GM13976 (cell line): ENCODE measurements around the gene ZBTB43.

ENCODE experiments used
- DNase-seq: peaks from one replicate; pipeline ENCODE4 v3.0.0; 2012; ENCODE audit warnings: low spot score
- in situ Hi-C: fragments of 300-500 bp; cut with MboI; formaldehyde crosslinking; loops from one replicate; pipeline ENCODE4 v1.12.0; 2022; ENCODE audit warnings: low sequenced_read_pairs, mixed read lengths, inconsistent platforms; ENCODE audit not compliant: unreplicated experiment
- TF ChIP-seq, protein P1 (sequence below): IDR thresholded peaks from 2 replicates; pipeline ENCODE4 v1.5.1; 2012; ENCODE audit warnings: borderline replicate concordance, mild to moderate bottlenecking; ENCODE audit not compliant: insufficient read depth; ENCODE audit errors: extremely low read depth, missing control alignments, control extremely low read depth

The ZBTB43 gene

DNA sequence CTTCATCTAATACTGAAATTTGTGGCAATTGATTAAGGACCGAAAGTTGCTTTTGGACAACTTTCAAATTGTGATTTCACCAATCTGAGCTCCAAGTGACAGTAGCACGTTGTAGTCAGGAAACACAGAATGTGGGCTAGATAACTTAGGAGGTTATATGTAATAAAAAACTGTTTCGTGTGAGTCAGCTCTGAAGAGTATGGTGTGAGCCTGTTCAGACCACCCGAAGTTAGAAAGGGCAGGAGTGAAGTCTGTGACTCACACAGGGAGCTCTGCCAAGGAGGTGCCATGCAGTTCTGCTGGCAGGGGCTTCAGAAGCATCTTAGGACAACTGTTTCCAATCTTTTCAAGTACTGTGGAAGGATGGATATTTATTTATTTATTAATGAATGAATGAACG is 39.2 kb downstream of the ZBTB43 start:
- TF ChIP-seq, protein P1, sequence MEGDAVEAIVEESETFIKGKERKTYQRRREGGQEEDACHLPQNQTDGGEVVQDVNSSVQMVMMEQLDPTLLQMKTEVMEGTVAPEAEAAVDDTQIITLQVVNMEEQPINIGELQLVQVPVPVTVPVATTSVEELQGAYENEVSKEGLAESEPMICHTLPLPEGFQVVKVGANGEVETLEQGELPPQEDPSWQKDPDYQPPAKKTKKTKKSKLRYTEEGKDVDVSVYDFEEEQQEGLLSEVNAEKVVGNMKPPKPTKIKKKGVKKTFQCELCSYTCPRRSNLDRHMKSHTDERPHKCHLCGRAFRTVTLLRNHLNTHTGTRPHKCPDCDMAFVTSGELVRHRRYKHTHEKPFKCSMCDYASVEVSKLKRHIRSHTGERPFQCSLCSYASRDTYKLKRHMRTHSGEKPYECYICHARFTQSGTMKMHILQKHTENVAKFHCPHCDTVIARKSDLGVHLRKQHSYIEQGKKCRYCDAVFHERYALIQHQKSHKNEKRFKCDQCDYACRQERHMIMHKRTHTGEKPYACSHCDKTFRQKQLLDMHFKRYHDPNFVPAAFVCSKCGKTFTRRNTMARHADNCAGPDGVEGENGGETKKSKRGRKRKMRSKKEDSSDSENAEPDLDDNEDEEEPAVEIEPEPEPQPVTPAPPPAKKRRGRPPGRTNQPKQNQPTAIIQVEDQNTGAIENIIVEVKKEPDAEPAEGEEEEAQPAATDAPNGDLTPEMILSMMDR, result no peak
- DNase-seq, result no peak
- in situ Hi-C loops, result no loop called here

DNA sequence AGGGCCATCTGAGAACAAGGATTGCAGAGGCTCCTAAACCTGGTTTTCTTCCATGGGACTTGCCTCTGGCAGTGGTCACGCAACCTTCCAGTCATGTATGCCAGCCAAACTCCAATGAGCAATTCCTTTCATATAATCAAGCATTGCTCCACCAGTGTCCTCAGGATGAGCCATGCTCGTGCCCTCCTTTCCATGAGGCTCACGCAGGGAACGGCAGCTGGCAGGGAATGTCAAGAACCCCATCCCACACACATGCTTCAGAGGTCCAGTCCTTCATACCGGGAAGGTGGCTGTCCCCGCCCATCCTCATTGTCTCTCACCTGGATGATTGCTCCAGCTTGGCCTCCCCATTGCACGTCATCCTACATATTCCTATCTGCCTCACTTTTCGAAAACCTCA is 42.2 kb downstream of the ZBTB43 start:
- TF ChIP-seq, protein P1, result no peak
- in situ Hi-C loops, result no loop called here
- no peak for DNase-seq

GRCh38 chr9:126849591-126850225 is 44.9 kb downstream of the ZBTB43 start:
- TF ChIP-seq, protein P1, result no peak
- no peak for DNase-seq
- in situ Hi-C loops, result no loop called here

DNA sequence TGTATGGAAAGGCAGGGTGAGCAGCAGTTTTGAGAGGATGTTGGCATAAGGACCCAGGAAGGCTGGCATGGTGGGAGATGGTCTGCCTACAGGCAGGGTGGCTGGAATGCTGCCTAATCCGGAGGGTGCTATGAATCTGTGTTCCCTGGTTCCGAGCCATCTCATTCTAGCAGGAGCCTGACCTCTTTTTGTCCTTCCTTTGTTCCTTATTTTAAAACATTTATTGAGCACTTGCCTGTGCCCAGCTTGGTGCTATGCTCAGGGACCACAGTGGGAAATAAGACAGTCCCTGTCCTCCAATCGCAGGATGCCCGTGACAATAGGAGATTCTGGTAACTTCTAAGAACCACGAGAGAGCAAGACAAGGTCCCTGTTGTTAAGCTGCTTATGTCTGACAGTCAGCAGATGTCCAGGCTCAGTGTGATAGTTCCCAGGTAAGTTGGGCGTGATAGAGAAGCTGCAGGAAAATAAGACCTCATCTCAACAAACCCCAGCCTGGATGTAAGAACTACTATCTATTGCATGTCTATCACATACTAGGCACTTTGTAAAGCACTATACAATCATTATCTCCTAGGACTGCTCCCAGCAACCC is 46.5 kb downstream of the ZBTB43 start:
- TF ChIP-seq, protein P1, result no peak
- no peak for DNase-seq

DNA sequence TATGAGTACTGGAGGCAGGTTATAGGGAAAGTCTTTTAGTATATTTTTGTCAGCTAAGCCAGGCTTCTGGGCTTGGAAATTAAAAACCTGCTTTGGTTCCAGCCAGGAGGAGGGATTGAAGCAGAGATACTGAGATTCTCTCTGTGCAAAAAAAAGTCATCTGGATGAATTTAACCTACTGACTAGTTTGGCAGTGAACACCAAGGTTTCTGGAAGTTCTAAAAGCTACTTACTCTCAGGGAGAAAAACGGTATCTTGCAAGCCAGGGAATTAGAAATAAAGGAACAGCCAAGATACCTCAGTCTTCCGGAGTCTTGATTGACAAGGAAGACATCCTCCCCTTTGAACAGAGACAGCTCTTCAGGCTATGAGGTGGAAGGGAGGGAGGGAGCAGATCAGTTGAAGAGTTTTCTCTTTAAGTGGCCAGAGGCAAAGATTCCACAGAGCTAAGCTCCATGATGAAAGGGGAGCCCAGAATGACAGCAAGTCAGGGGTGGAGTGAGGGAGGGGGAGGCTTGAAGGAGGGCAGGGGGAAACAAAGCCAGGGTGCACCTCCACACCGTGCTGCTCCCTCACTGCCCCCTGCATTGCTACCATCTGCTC is 47.3 kb downstream of the ZBTB43 start:
- DNase-seq, result no peak
- TF ChIP-seq, protein P1, result no peak
- in situ Hi-C loops, result no loop called here

More for the DNA sequence above, 46.5 kb downstream of the ZBTB43 start:
- in situ Hi-C loops, result no loop called here

DNA sequence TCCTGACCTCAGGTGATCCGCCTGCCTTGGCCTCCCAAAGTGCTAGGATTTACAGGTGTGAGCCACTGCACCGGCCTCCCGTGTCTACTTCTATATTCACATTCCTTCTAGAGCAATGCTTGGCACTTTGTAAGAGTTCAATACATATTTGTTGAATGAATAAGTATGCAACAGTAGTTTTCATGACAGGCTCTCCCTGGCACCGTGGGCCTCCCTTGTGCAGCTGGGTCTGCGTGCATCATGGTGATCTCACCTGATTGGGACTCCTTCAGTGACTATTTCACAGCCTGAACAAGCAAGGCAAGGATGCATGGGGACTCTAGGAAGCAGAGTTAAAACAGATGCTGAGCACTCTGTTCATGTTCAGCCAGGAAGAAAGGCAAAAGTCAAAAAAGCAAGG is 48.8 kb downstream of the ZBTB43 start:
- TF ChIP-seq, protein P1, result no peak

More for the DNA sequence above, 48.8 kb downstream of the ZBTB43 start:
- in situ Hi-C loops, result no loop called here
- no peak for DNase-seq
